ENCODE results near the gene COL2A1.

COL2A1 gene

GRCh38 chr12:48029491-48030172 is 25.4 kb upstream of the COL2A1 start:
- no peak for DNase-seq

GRCh38 chr12:48028541-48029431 is 24.5 kb upstream of the COL2A1 start:
- DNase-seq = no peak

DNA sequence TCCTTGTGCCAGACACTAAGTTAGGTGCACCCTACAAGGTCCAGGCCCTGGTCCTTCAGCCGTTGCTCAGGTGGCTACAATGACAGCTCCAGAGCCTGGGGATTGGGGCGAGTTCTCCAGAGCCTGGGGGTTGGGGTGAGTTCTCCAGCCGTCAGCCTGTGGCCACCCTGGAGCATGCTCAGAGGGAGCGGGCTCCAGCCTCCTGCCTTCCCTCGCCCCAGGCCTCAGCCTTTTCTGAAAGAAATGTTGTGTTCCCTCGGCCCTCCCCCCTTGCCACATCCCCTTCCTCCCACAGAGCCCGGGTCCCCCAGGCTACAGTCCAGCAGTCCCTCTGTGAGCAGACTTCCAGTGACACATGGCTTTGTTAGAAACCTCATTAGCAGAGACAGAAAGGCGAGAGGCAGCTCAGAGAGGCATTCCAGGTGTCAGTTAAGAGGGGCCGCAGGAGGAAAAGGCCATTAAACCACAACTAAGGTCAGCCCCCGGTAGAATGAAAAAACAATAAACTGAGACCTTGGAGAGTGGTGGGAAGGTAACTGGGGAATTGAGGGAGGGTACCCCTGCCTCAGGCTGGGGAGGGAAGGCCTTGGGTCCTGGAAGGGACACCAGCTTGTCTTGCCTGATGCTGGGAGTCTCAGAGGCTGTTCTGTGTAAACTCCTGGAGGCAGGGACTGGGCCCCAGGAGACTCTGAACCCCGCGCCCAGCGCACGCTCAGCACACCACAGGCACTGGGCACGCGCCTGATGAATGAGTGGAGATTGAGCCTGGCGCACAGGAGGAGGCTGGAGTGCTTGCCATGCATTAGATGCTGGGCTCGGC is 23.1 kb upstream of the COL2A1 start:
- DNase-seq = no peak

GRCh38 chr12:48026060-48026827 is 22.0 kb upstream of the COL2A1 start:
- DNase-seq = no peak

DNA sequence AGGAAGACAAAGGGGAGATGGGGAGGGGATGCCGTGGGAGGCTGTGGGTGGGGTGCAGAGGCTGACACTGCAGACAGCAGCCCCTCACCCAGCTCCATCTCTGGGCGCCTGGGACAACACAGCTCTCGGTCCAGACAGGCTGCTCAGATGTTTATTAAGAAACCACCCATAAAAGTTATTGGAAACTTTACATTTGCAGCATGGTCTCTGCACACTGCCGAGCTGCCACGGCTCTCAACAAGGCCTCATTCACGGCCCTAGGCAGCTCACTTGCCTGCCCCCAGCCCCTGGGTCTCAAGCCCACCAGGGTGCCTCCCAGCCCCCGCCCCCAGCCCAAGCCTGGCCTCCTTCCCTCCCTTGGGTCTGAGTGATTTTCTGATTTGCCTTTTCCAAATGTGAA is 21.0 kb upstream of the COL2A1 start:
- DNase-seq = no peak

DNA sequence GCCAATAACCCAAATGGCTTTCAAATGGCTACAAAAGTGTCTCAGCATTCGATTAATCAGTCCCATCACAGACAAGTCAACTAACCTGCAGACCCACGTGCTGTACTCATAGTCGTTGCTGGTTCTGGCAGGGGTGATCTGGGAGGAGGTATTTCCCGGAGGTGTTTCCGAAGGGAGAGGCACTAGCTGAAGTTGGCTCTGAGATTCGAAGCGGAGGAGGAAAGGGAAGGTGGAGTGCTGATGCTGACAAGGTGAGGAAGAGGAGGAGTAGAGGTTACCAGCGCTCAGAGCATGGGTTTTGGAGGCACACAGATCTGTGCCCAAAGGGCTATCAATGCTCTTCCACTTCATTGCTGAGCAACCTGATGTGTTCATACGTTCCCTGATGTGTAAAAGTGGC is 20.5 kb upstream of the COL2A1 start:
- no peak for DNase-seq

GRCh38 chr12:48023386-48023785 is 19.1 kb upstream of the COL2A1 start:
- DNase-seq = no peak

DNA sequence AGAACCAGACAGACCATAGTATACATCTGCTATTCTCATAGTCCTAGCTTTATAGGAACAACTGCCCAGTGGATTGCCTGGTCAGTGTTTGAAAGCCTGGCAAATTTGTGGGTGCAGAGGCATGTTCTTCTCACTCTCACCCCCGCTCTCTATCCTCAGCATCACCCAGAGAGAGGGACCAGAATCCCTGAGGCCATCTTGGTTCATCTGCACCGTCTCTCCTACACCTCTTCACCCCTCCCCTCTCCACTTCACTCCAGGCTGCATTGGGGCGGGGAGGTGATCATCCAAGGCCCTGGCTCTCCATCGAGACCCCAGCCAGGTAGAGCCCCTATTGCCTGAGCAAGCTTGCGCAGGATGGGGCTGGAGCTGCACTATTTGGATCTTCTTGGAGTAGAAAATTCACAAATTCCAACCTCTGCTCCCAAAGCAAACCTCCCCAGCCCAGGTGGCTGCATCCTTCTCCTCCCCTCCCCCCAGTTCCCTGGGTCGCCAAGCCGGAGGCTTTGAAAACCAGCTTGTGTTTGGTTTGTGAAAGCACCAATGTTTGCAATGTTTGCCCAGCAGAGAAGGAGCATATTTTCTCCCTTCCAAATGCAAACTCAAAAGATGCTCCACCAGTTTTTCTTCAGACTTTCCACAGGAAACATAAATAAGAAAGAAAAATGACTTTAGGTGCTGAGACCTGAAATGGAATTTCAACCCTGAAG is 18.6 kb upstream of the COL2A1 start:
- no peak for DNase-seq

- no peak for DNase-seq
Measured at GRCh38 chr12:48022180-48022521, 17.9 kb upstream of the COL2A1 start.

- no peak for DNase-seq
Measured at GRCh38 chr12:48021485-48022179, 17.4 kb upstream of the COL2A1 start.

DNA sequence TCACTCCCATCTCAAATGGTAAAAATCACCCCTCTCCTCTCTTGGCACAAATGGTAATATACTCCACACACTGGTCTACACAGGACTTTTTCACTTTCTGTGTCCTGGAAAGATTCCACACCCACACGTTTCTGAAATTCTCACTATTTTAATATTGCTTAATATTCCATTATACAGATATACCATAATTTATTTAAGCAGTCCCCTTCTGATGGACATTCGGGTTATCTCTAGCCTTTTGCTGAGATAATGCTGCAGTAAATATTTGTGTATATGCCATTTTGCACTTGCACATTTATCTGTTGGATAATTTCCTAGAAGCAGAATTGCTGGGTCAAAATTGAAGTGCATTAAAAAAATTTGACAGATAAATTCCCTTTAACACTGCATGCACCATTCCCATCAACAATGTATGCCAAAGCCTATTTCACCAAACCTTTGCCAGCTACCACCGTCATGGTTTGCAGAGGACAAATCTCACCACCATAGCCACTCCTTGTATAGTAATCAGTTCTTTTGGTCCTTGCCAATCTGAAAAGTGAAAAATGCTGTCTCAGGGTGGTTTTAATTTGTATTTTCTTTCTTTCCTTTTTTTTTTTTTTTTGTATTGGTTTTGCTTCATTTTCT is 15.5 kb upstream of the COL2A1 start:
- DNase-seq = no peak

DNA sequence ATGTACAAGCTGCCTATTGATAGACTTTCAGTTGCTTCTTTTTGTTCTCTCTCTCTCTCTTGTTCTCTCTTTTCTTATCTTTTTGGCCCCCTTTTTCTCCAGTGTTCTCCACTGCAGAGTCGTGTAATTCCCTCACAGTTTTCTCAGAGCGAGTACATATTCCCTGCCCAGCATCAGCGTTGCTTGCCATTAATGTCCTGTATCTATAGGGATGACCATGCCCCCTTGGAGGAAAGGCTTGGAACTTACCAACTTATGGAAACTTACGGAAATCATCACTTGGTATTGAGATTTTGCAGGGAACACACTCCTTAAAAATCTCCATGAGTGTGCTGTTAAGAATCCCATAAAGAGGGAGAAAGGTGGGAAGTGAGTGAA is 14.3 kb upstream of the COL2A1 start:
- DNase-seq = no peak

- no peak for DNase-seq
Measured at GRCh38 chr12:48017921-48018617, 13.8 kb upstream of the COL2A1 start.

DNA sequence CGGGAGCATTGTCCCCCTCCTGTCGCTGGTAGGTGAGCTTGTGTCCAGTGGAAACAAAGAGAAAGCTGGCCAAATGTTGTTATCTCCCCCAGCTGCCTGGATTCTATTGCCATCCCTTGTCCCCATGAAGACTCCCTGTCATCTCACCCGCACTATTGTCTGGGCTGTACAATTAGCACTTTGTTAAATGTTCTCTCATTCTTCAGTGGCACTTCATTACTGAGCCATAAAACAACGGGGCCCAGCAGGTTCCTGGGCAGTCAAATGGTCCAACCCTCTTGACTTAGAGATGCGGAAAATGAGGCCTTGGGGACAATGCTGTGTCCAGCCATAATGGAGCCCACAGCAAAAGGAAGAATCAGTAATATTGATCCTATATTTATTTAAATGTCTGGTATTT is 13.2 kb upstream of the COL2A1 start:
- no peak for DNase-seq

DNA sequence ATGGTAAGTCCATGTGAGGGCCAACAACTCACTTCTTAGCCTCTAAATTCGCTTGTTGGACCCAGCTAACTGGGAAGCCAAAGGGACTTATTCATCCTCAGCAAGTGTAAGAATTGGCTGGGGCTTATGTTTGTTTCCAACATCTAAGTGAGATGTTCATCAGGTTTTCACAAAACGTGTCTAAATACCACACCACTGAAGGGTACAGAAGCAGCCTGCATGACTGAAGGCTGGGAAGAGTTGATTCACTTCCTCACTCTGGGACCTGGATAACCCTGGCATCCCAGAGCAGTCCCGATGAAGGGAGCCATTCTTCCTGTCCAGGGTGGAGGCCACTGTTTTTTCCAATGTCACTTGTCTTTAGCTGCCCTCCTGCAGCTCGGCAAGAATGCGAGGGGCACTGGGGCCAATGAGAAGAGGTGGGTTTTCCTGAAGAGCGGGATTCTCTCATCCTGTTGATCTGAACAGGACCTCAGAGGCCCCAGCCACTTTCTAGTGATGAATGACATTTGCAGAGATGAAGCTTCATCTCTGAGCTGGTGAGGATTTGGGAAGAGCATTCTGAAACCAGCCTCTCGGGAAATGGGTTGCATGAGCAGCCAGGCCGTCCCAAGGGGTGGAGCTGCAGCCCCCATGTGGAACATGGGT is 12.2 kb upstream of the COL2A1 start:
- no peak for DNase-seq

- no peak for DNase-seq
Measured at GRCh38 chr12:48015954-48016353, 11.7 kb upstream of the COL2A1 start.

- DNase-seq = no peak
Measured at GRCh38 chr12:48015129-48015528, 10.9 kb upstream of the COL2A1 start.

DNA sequence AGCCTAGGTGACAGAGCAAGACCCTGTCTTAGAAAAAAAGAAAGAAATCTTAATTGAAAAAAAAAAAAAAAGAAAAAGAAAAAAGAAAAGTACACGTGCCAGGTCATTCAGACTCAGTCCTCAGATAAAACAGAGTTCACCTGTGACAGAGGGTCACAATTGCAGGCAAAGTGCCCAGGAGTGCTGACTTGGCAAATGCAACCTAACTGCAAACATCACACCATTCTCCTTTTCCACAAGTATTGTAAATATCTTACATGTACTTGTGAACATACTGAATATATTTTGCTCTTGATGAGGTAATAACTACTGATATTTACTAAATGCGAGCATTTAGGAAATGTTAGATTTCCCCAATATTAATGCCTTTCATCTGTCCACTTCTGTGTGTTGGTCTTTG is 9.0 kb upstream of the COL2A1 start:
- DNase-seq = no peak

GRCh38 chr12:48012070-48012469 is 7.8 kb upstream of the COL2A1 start:
- no peak for DNase-seq

Measured in NCI-H1694 (cell line).